ENCODE measurements around the gene MSRB3.
"Not testable (repeated sequence)": the region's sequence is repeated elsewhere in the genome, so short reads cannot be mapped to it uniquely, and the experiment has no call there.

Gene MSRB3

DNA sequence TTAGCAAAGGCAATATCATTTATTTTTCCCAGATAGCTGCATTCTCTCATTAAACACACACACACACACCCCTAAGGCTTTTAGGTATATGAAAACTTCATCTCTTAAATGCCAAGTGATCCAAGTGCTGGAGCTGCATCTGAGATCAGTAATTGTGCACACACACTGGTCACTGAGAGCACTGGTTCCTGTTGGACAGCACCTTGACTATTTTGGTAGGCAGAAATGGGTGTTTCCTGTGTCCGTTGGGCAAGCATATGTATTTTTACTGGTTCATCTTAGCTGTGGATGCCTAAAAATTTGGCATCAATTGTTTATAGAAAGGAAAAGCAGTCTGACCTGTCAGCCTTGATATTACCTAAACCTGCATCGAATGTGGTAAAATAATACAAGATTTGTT, 182.5 kb downstream of the MSRB3 start:
- Mint-ChIP-seq H3K9me3 (no peaks in the 10 kb centered on the region), H3K4me1 (no peaks in the 10 kb centered on the region), H3K27me3 (no peaks in the 10 kb centered on the region), H3K4me3 (no peak overlapping the region), H3K36me3 (no peaks in the 10 kb centered on the region), H3K27ac (no peak overlapping the region)
- no peak for ATAC-seq

- no peak for ATAC-seq
- Mint-ChIP-seq H3K4me1 (no peaks in the 10 kb centered on the region), H3K9me3 (no peaks in the 10 kb centered on the region), H3K27me3 (no peaks in the 10 kb centered on the region), H3K27ac (no peak overlapping the region), H3K36me3 (no peaks in the 10 kb centered on the region), H3K4me3 (no peak overlapping the region)
Observed at GRCh38 chr12:65462484-65462883, 184.0 kb downstream of the MSRB3 start.

- Mint-ChIP-seq H3K27ac (no peak overlapping the region), H3K27me3 (no peaks in the 10 kb centered on the region), H3K4me3 (no peak overlapping the region), H3K9me3 (no peaks in the 10 kb centered on the region), H3K36me3 (no peaks in the 10 kb centered on the region), H3K4me1 (no peaks in the 10 kb centered on the region)
- ATAC-seq, result no peak
Observed at GRCh38 chr12:65463082-65463481, 184.6 kb downstream of the MSRB3 start.

GRCh38 chr12:65463611-65464010, 185.1 kb downstream of the MSRB3 start:
- no peaks in the 10 kb centered on the region for H3K4me1 Mint-ChIP-seq
- H3K27me3 Mint-ChIP-seq, result no peaks in the 10 kb centered on the region
- no peak overlapping the region for H3K4me3 Mint-ChIP-seq
- ATAC-seq, result no peak
- no peaks in the 10 kb centered on the region for H3K36me3 Mint-ChIP-seq
- H3K9me3 Mint-ChIP-seq, result no peaks in the 10 kb centered on the region
- no peak overlapping the region for H3K27ac Mint-ChIP-seq

GRCh38 chr12:65464930-65465329, 186.4 kb downstream of the MSRB3 start:
- no peaks in the 10 kb centered on the region for H3K9me3 Mint-ChIP-seq
- no peak overlapping the region for H3K4me3 Mint-ChIP-seq
- ATAC-seq, result no peak
- no peaks in the 10 kb centered on the region for H3K4me1 Mint-ChIP-seq
- H3K27me3 Mint-ChIP-seq, result no peaks in the 10 kb centered on the region
- H3K36me3 Mint-ChIP-seq, result no peaks in the 10 kb centered on the region
- no peak overlapping the region for H3K27ac Mint-ChIP-seq

- ATAC-seq, result no peak
- no peaks in the 10 kb centered on the region for H3K36me3 Mint-ChIP-seq
- no peak overlapping the region for H3K4me3 Mint-ChIP-seq
- H3K27ac Mint-ChIP-seq, result no peak overlapping the region
- no peaks in the 10 kb centered on the region for H3K4me1 Mint-ChIP-seq
- H3K27me3 Mint-ChIP-seq, result no peaks in the 10 kb centered on the region
- no peaks in the 10 kb centered on the region for H3K9me3 Mint-ChIP-seq
Observed at GRCh38 chr12:65465766-65466547, 187.5 kb downstream of the MSRB3 start.

- no peaks in the 10 kb centered on the region for H3K36me3 Mint-ChIP-seq
- H3K27ac Mint-ChIP-seq, result no peak overlapping the region
- no peaks in the 10 kb centered on the region for H3K27me3 Mint-ChIP-seq
- H3K4me1 Mint-ChIP-seq, result no peaks in the 10 kb centered on the region
- ATAC-seq, result no peak
- no peak overlapping the region for H3K4me3 Mint-ChIP-seq
- H3K9me3 Mint-ChIP-seq, result no peaks in the 10 kb centered on the region
Observed at GRCh38 chr12:65466911-65467310, 188.4 kb downstream of the MSRB3 start.

- no peak for ATAC-seq
- Mint-ChIP-seq H3K27me3 (no peaks in the 10 kb centered on the region), H3K4me1 (no peaks in the 10 kb centered on the region), H3K9me3 (no peaks in the 10 kb centered on the region), H3K4me3 (no peak overlapping the region), H3K36me3 (no peaks in the 10 kb centered on the region), H3K27ac (no peak overlapping the region)
Observed at GRCh38 chr12:65470256-65470655, 191.8 kb downstream of the MSRB3 start.

DNA sequence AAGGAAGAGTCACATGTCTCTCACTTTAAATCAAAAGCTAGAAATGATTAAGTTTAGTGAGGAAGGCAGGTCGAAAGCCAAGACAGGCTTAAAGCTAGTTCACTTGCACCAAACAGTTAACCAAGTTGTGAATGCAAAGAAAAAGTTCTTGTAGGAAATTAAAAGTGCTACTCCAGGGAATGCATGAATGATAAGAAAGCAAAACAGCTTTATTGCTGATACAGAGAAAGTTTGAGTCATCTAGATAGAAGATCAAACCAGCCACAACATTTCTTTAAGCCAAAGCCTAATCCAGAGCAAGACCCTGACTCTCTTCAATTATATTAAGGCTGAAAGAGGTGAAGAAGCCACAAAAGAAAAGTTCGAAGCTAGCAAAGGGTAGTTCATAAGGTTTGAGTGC, 193.6 kb downstream of the MSRB3 start:
- Mint-ChIP-seq H3K36me3 (no peaks in the 10 kb centered on the region), H3K27me3 (no peaks in the 10 kb centered on the region), H3K27ac (no peak overlapping the region), H3K4me1 (no peaks in the 10 kb centered on the region), H3K4me3 (no peak overlapping the region), H3K9me3 (no peaks in the 10 kb centered on the region)
- no peak for ATAC-seq

- Mint-ChIP-seq H3K4me3 (no peak overlapping the region), H3K4me1 (no peaks in the 10 kb centered on the region), H3K27me3 (no peaks in the 10 kb centered on the region), H3K36me3 (no peaks in the 10 kb centered on the region), H3K9me3 (no peaks in the 10 kb centered on the region), H3K27ac (no peak overlapping the region)
- ATAC-seq, result no peak
Observed at GRCh38 chr12:65474831-65475230, 196.3 kb downstream of the MSRB3 start.

- no peaks in the 10 kb centered on the region for H3K36me3 Mint-ChIP-seq
- H3K4me1 Mint-ChIP-seq, result no peaks in the 10 kb centered on the region
- H3K27me3 Mint-ChIP-seq, result no peaks in the 10 kb centered on the region
- no peaks in the 10 kb centered on the region for H3K9me3 Mint-ChIP-seq
- no peak overlapping the region for H3K4me3 Mint-ChIP-seq
- no peak for ATAC-seq
- no peak overlapping the region for H3K27ac Mint-ChIP-seq
Observed at GRCh38 chr12:65477721-65478120, 199.2 kb downstream of the MSRB3 start.

GRCh38 chr12:65483891-65484516, 205.5 kb downstream of the MSRB3 start:
- not testable (repeated sequence) for H3K36me3 Mint-ChIP-seq, H3K4me1 Mint-ChIP-seq, ATAC-seq, H3K27ac Mint-ChIP-seq, H3K4me3 Mint-ChIP-seq, H3K27me3 Mint-ChIP-seq
- H3K9me3 Mint-ChIP-seq, result peaks cover 12% of the 10 kb centered on the region

- H3K27me3 Mint-ChIP-seq, result no peaks in the 10 kb centered on the region
- H3K4me3 Mint-ChIP-seq, result no peak overlapping the region
- H3K36me3 Mint-ChIP-seq, result no peaks in the 10 kb centered on the region
- H3K9me3 Mint-ChIP-seq, result peaks cover 11% of the 10 kb centered on the region
- no peaks in the 10 kb centered on the region for H3K4me1 Mint-ChIP-seq
- no peak overlapping the region for H3K27ac Mint-ChIP-seq
- ATAC-seq, result no peak
Observed at GRCh38 chr12:65488197-65488596, 209.7 kb downstream of the MSRB3 start.

DNA sequence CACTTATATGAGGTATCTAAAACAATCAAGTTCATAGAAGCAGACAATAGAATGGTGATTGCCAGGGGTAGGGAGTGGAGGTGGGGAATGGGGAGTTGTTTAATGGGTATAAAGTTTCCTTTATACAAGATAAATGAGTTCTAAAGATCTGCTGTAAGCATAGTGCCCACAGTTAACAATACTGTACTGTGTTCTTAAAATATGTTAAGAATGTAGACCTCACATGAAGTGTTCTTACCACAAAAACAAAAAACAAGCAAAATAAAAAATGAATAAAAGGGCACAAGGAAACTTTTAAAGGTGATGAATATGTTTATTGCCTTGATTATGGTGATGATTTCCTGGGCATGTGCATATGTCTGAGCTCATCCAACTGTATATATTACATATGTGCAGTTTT, 211.8 kb downstream of the MSRB3 start:
- Mint-ChIP-seq H3K27ac (no peak overlapping the region), H3K27me3 (peaks cover 8% of the 10 kb centered on the region), H3K4me3 (no peak overlapping the region), H3K9me3 (peaks cover 4% of the 10 kb centered on the region), H3K4me1 (no peaks in the 10 kb centered on the region), H3K36me3 (no peaks in the 10 kb centered on the region)
- ATAC-seq, result no peak

DNA sequence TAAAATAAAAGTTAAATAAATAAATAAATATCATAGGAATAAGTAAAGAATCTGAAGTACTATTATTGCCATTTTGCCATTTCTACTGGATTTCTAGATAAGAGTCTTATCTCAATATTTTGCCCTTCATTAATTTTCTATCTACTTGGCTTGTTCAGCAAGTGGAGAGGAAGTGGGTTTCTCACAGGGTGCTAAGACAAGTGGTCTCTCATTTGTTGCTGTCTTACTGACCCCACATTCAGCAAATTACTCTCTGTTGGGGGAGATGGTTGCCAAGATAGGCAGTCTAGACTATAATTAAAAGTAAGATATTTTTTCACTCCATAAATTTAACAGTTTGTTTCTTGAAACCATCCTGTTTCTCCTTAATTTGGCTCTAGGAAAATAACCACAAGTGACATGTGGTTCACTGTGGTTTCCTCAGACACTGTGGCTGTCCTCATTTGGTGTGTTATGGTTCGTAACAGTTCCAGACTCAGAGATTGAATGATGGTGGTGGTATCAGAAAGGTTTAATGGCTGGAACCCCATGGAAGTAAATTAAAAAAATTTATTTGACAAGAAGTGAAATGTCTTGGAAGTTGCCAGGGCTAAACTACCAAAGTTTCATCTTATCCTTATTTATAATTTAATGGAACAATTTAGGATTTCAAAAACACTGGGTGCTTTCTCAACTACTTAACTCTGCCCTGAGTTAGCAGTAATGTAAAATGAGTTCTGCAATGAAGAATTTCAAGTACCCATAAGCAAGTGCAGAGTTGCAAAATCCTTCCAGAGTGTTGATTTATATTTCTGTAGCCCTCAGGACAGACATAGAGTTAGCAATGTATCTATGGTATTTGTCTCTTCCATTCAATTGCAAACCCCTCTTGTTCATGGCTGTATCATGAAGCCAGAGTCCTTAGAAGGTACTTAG, 214.8 kb downstream of the MSRB3 start:
- peaks cover 2% of the 10 kb centered on the region for H3K9me3 Mint-ChIP-seq
- H3K36me3 Mint-ChIP-seq, result no peaks in the 10 kb centered on the region
- no peak overlapping the region for H3K27ac Mint-ChIP-seq
- no peak overlapping the region for H3K4me3 Mint-ChIP-seq
- peaks cover 10% of the 10 kb centered on the region for H3K27me3 Mint-ChIP-seq
- no peak for ATAC-seq
- H3K4me1 Mint-ChIP-seq, result no peaks in the 10 kb centered on the region
